GM18511 (cell line): ENCODE results near the gene CCR5.

Experiments
- ATAC-seq: cut with Tn5 transposase; IDR thresholded peaks from one replicate; pipeline ENCODE4 v1.9.1; 2021; ENCODE audit warnings: mild to moderate bottlenecking, moderate library complexity; ENCODE audit not compliant: unreplicated experiment

CCR5 gene

DNA sequence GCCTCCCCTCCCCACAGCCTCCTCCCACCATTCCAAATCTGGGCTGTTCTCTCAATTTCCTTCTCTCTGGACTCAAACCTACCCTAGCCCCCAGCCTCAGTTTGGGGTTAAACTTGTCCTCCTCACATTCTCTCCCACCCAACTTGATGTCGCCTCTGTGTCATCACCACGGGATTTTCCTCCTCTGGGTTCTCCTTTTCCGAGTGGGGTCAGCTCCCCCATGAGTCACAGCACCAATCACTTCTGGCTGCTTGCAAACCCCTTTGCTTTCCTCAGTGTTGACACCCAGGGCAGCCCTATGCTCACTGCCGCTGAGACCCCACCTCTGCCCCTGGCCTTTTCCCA, 35.7 kb downstream of the CCR5 start:
- no peak for ATAC-seq

DNA sequence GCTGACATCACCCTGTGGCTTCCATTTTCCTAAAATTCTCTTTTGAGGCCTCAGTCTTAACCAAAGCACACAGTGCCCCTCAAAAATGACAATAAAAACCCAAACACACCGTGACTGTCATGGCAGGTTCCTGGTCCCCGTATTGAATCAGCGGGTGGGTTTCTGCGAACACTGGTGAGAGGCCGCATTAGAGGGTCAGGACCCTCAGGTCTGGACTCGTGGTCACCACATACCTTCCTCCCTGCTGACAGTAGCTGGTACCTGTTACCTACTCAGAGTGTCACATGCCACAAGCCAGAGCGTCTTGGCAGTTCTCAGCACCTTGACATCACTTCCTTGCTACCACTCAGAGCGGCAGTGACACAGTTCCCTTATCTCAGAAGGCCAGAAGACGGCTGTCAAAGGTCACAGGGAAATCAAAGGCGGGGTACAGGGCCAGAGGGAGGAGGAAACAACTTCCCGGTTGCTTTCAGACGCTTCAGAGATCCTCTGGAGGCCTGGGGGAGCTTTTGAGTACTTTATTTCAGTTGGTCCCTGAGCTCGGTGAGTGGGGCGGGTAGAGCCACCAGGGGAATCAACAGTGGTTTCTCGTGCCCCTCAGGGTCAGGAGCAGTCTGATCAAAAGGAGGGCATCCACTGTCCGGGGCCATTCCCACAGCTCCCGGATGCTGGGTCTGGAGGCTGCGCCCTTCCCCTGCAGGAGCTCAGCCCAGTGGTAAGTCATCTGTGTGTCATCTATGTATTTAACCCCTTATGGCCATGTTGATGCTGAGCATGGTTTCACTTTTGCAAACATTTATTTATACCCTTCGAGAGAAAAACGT, 36.3 kb downstream of the CCR5 start, which contains the start of the genes CCR5AS and CCRL2:
CCR5AS (minus strand) TSS at position 279 of the 824 bp plus-strand sequence.
CCRL2 (plus strand) TSS at position 472 of the 824 bp plus-strand sequence. CDS start 821 bp downstream, outside the sequence.
- ATAC-seq = no peak

DNA sequence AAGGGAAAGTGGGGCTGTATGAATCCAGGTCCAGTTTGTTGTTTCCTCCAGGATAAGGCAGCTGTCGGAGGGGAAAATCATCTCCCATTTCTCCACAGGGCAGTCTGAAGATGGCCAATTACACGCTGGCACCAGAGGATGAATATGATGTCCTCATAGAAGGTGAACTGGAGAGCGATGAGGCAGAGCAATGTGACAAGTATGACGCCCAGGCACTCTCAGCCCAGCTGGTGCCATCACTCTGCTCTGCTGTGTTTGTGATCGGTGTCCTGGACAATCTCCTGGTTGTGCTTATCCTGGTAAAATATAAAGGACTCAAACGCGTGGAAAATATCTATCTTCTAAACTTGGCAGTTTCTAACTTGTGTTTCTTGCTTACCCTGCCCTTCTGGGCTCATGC, 37.2 kb downstream of the CCR5 start:
- no peak for ATAC-seq

DNA sequence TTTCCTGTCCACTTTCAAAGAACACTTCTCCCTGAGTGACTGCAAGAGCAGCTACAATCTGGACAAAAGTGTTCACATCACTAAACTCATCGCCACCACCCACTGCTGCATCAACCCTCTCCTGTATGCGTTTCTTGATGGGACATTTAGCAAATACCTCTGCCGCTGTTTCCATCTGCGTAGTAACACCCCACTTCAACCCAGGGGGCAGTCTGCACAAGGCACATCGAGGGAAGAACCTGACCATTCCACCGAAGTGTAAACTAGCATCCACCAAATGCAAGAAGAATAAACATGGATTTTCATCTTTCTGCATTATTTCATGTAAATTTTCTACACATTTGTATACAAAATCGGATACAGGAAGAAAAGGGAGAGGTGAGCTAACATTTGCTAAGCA, 38.1 kb downstream of the CCR5 start:
- no peak for ATAC-seq

DNA sequence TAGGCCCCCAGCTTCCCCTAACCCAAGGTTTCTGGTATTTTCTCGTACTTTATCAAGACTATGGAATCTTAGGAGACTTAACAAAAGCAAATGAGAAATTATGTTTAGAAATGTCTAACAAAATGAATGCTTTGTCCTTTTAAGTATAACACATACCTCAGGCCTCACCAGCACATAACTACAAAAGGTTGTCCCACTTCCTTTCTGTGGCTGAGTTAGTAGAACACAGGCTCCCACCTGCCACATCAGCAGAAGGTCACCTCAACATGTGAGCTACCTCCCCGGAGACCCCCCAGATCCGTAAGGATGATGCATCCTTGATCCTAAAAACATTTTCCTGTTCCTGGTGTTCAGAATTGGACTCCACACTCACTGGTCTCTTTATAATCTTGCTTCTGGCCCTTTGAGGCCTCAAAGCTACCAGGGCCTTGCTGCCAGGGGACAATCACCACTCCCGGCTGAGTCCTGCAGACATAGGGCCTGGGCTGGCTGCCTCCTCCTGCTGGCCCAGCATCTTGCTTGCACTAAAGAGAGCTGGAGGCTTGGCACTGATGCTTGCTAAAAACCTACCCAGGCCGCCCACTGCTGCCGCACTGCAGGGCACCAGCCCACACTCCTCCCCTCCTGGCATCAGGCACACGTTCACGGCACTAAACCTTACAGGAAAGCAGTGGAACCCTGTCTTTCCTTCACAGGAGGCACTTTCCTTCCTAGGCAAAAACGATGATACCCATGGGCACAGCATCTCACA, 39.2 kb downstream of the CCR5 start:
- no peak for ATAC-seq

DNA sequence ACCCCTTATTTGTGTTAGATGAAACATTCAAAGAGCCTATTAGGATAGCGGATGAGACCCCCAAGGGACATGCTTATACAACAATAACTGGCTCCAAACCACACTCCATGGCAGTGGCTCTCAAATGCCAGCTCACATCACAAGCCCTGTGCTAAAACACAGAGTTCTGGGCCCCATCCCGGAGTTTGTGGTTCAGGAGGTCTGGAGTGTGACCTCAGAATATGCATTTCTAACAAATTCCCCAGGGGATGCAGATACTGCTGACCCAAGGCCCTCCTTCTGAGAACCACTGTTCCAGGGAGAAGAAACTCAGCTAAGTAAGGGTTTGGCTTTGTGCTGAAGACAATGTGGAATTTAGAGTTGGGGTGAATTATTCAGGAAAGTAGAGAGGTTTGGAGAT, 39.9 kb downstream of the CCR5 start:
- no peak for ATAC-seq

DNA sequence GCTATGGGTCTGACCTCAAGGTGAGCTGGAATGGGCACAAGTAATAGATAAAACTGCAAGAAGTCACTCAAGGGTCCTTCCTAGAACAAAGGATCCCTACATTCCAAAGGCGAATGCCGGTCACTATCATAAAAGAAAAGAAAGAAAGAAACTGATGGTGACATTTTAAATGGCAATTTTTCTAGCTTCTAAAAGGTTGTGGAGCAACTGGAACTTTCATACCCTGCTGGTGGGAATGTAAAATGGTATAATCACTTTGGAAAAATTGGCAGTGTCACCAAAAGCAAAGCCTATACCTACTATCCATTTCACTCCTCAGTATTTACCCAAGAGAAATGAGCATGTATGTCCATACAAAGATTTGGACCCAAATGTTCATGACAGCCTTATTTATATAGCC, 40.5 kb downstream of the CCR5 start:
- no peak for ATAC-seq

DNA sequence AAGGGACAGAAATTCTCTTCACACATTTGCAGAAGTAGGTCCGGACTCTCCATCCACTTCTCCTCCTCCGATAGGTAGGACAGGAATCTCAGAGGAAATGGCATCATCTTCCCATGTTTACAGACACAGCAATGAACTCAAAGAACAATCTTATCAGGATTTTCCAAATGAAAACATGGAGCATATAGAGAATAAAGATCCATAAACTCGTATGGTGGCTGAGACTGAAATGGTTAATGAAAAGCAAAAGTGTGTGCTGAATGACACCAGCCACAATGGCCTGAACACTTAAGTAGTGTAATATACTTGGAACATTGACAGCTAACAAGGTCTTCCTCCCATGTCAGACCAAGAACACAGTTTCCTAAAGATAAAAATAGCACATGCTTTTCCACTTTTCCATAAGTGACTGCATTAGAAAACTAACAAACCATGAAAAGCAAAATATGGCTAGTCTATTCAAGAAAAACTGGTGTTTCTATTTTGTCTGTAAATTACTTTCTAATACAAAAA, 42.1 kb downstream of the CCR5 start:
- ATAC-seq = no peak

DNA sequence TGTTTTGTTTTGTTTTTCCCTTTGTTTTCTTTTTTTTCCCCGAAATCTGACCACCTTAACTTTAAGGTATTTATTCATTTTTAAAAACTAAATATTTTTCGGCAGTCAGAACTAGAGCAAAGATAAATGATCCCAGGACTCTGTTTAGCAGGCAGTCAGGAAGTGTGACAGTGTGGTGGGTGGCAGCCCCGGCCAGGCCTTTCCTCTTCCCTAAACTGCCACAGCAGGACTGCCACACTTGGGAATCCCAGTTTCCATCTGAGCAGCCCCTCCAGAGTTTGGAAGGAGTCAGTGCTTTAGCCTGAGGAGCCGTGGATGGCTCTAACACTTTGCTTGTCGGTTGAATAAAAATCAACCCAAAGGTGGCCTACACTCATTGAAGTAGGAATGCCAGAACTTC, 43.2 kb downstream of the CCR5 start:
- no peak for ATAC-seq

DNA sequence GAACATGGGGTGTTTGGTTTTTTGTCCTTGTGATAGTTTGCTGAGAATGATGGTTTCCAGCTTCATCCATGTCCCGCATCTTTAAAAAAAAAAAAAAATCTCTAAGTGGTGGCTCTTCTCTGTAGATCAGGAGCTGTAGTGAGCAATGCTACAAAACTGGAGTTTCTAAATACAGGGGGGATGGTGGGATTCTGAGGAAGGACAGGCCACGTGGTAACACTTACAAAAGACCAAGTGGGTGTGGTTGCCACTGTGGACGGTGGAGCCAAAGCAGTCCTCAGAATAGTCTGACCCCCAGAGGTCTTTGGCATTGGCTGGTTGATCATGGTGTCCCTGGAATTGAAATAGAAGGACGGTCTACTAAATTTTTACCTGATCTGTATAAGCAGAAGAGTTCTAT, 44.0 kb downstream of the CCR5 start:
- ATAC-seq = no peak

DNA sequence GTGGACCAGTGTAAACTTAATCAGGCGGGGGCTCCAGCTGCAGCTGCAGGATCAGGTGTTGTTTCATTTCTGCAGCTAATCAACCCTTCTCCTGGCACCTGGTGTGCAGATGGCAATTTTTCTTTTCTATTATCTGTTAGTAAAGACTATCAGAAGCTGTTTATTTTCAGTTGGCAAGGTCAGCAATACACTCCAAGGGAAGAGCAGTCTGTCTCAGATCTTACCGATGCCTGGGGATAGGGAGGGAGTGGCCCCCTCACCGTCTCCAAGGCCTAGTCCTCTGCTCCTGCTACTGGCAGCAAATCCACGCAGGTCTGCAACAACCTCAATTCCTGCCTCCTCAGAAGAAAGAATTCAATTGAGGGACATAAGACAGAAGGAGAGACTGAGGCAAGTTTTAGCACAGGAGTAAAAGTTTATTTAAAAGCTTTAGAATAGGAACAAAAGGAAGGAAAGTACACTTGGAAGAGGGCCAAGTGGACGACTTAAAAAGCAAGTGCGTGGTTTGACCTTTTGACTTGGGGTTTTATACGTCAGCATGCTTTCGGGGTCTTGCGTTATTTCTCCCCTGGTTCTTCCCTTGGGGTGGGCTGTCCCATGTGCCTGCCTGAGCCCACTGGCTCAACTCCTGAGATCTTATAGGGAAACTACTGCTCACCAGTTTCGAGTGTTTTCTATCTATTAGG, 45.5 kb downstream of the CCR5 start:
- no peak for ATAC-seq

DNA sequence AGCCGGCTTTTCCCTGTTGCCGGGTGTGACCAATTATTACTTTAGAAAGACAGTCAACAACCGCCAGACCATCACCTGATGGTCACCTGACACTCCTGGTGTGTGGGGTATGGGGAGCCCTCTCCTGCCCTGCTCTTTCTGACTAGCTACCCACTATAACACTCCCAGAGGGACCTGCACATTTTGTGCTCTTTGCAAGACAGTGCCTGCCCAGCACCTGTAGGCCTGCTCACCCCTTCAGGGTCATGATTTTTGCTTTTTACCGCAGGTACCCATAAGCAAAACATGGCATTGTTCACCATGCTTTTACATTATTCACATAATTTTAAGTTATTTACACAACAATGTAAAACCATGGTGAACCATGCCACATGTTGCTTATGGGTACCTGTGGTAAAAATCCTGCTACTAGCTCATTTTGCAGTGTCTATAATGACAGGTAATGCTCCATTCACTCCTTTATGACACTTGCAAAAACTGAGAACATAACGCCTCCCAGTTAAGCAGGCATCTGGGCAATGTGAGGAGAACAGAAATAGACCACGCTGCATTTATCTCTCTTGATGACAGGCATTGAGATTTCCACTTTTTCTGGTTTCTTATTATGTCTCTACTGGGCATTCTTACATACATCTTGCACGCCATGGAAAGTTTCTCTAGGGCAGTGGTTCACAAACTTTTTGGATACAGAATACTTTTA, 46.2 kb downstream of the CCR5 start:
- no peak for ATAC-seq

DNA sequence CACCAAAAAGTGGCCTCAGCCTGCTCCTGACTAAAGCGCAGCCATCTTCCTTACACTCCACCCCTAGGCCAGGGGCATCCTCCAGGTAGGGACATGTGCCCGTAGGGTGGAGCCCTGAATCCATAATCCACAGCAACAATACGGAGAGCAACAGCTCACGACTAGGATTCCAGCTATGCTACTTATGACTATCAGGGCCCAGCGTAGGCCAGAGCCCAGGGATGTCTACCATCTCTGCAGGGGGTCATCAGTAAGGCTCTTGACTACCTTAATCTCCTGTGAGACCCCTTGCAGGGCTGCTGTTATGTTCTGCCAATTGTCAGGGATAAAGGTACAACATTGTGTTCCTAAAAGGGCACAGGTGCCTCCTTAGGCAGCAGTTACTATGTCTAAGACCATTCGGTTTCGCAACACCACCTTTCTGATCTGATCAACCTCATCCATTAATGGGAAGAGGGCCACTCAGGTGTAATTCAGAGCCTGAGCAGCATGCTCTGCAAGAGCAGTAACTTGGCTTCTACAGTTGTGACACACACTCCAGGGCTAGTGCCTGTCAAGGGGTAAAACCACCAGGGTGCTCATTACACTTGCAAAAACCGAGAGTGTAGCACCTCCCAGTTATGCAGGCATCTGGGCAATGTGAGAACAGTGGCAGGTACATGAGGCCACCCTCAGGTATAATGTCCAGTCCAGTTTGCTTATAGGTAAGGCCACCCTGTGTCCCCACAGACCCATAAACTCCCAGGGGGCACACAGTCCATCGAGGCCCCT, 47.3 kb downstream of the CCR5 start:
- ATAC-seq = no peak

DNA sequence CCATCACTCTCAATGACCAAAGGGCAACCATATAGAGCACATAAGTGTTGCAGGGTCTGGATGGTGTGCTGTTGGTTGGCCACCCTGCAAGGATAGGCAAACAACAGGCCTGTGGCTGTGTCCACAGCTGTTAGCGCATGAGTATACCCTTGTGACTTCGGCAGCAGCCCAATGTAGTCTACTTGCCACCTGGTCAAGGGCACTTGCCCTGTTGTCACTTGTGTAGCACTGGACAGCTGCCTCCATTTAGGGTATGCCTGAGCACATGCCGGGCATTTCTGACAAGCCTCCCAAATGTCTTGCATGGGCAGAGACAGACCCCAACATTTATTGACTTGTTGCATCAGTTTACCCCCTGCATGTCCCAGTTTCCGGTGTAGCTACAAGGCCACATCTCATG, 49.1 kb downstream of the CCR5 start:
- ATAC-seq = no peak

DNA sequence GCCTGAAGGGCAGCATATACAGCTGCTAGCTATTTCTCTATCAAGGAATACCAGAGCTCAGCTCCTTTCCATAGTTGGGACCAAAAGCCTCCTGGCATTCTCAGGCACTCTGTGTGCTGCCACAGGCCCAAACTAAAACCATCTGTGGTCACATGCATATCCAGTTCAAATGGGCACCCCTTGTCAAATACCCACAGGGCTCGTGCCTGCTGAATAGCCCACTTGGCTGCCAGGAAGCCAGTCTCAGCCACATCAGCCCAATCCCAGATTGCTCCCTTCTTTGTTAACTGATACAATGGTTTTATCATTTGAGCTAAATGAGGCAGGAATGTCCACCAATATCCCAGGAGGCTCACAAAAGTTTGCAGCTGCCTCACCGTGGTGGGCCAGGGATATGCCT, 50.2 kb downstream of the CCR5 start:
- ATAC-seq = no peak

DNA sequence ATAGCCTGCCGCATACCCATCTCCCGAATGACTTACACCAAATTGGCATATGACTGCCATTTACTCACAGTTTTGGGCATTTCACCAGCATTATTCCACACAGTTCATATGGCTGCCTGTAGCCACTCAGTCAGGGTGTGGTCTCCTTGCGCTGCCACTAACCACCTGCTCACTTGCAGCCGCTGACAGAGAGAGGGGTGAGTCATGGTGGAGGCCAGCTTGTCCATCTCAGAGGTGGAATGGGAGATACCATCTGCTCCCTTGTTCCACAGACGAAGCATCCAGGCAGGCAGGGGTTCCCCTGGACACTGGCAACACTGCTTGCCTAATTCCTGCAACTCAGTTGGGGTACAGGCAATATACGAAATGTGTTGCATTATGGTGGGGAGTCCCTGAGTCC, 51.9 kb downstream of the CCR5 start:
- no peak for ATAC-seq

DNA sequence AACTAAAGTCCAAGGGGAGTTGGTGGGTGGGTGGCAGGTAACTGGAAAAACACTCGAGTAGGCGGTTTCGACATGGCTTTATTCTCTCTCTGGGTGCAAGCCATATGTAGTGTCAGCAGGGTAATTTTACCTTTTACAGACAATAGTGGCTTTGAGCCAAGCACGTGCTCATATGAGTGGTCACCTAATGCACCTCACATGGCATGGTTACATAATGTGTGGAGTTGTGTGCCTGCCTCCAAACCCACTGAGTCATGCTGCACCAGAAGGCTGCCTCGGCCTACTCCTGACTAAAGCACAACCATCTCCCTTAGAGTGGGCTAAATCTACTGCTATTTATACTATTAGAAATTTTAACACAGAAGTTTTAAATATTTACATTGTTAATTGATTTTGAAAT, 52.8 kb downstream of the CCR5 start:
- ATAC-seq = no peak
